ENCODE measurements around the gene ADAM11. TPM values are rescaled to one million over a fixed set of nuclear protein-coding genes. Genes with fewer than 3 reads are reported as not detected.

Gene ADAM11
- total and polyA plus RNA-seq, 9 of the 15 experiments (the other 6 are each of a cell fraction or from before 2014, with no cell fraction given), result 0.01 to 0.31 (median 0.14) TPM; not detected in 2

- no peak overlapping the region for H3K27ac ChIP-seq (ENCODE audit: extremely low read depth, low read depth, low read length)
- H3K4me2 ChIP-seq (ENCODE audit: insufficient read depth, low read length), result no peak overlapping the region
- in situ Hi-C loops (cut with MboI) (no loop called here), intact Hi-C loops (cut with micrococcal nuclease) (no loop called here)
- DNase-seq (ENCODE audit: extremely low read depth in 1 of 4, low spot score in 3 of 4), result no peak
- no TSS peak for BruUV-seq (replicated peaks)
- H3K9ac ChIP-seq (ENCODE audit: insufficient read depth in 1 of 2, low read depth in 2 of 2, low read length in 2 of 2), result no peak overlapping the region
- H3K27me3 ChIP-seq (ENCODE audit: control insufficient read depth in 2 of 2, insufficient read depth in 2 of 2, low read length in 2 of 2), result peaks cover 37 to 49% of the 10 kb centered on the region in 2 experiments
- TF ChIP-seq CREB3 (tag; conservative IDR thresholded peaks at IDR 0.05; ENCODE audit: low read depth), result no peak
- TF ChIP-seq, protein P1, sequence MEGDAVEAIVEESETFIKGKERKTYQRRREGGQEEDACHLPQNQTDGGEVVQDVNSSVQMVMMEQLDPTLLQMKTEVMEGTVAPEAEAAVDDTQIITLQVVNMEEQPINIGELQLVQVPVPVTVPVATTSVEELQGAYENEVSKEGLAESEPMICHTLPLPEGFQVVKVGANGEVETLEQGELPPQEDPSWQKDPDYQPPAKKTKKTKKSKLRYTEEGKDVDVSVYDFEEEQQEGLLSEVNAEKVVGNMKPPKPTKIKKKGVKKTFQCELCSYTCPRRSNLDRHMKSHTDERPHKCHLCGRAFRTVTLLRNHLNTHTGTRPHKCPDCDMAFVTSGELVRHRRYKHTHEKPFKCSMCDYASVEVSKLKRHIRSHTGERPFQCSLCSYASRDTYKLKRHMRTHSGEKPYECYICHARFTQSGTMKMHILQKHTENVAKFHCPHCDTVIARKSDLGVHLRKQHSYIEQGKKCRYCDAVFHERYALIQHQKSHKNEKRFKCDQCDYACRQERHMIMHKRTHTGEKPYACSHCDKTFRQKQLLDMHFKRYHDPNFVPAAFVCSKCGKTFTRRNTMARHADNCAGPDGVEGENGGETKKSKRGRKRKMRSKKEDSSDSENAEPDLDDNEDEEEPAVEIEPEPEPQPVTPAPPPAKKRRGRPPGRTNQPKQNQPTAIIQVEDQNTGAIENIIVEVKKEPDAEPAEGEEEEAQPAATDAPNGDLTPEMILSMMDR (IDR thresholded peaks at IDR 0.05 in 2 of 3, conservative IDR thresholded peaks at IDR 0.05 in 1 of 3; ENCODE audit: insufficient read depth in 2 of 3, low read depth in 1 of 3, low read length in 3 of 3), result 0 out of 6 replicates have a peak, but pooled peaks of 1 of the 3 experiments have one; percentile 3
- POLR2A ChIA-PET, result interaction anchor here (1.2 kb wide), 1 partner anchor 20 kb away, joined by 3 read pairs; no protein-coding TSS in a partner anchor
- H2AFZ ChIP-seq (ENCODE audit: low read depth, low read length), result no peak overlapping the region
- no peaks in the 10 kb centered on the region for H3K9me1 ChIP-seq (ENCODE audit: control insufficient read depth, insufficient read depth, low read length)
- H3K4me3 ChIP-seq, result no peak overlapping the region
- FAIRE-seq, result no peak
- 2% methylated on average over 5 of the region's 5 CpGs for WGBS (ENCODE audit: insufficient coverage, low coverage, missing lambda C conversion rate)
- ATAC-seq, result no peak
- H3K4me1 ChIP-seq (replicated peaks in 1 of 2; ENCODE audit: control insufficient read depth in 2 of 2, insufficient read depth in 2 of 2, low read length in 2 of 2), result no peaks in the 10 kb centered on the region; a peak in 1 of 5 replicates
- no peaks in the 10 kb centered on the region for H3K9me3 ChIP-seq (replicated peaks; ENCODE audit: control insufficient read depth, insufficient read depth, low read depth, low read length)
- H4K20me1 ChIP-seq (replicated peaks; ENCODE audit: control insufficient read depth, insufficient read depth, low read length), result no peaks in the 10 kb centered on the region
- H3K79me2 ChIP-seq (ENCODE audit: control insufficient read depth, insufficient read depth, low read length), result no peaks in the 10 kb centered on the region
- CTCF ChIA-PET (ENCODE audit: low intra/inter-chr PET ratio), result no interaction called here
- no peaks in the 10 kb centered on the region for H3K36me3 ChIP-seq (ENCODE audit: control insufficient read depth, insufficient read depth, low read length)
Observed at GRCh38 chr17:44801880-44802279, 43.1 kb downstream of the ADAM11 start.
